T-cell (primary cell): ENCODE data around the gene TESPA1. TPM values are rescaled to one million over a fixed set of nuclear protein-coding genes. Genes with fewer than 3 reads are reported as not detected.

Source experiments
- ATAC-seq, 4 experiments: fragments of 200-7000 bp in 3 of 4; fragments of 150-1000 bp in 1 of 4; cut with Tn5 transposase; replicated peaks in 1 of 4; 1 replicate in 3 of 4; 2 replicates in 1 of 4; pipeline ENCODE4 v1.10.0; 2021; ENCODE audit warnings: moderate library complexity in 3 of 4, mild to moderate bottlenecking in 2 of 4, moderate number of reproducible peaks in 1 of 4
- CTCF ChIA-PET, 2 donors: fragments of 300-600 bp; sonication (Branson Sonifier 250); formaldehyde crosslinking; loops; one replicate each; lab custom pipeline; 2022; ENCODE audit warnings: antibody characterized with exemption in 2 of 2; lab: Charles Lee
- POLR2A ChIA-PET, 2 donors: fragments of 300-600 bp; sonication (Branson Sonifier 250); formaldehyde crosslinking; loops; one replicate each; lab custom pipeline; 2022; ENCODE audit warnings: antibody characterized with exemption in 2 of 2; lab: Charles Lee
- DNase-seq, 35 experiments: peaks; one replicate each; pipeline versions ENCODE4 v3.0.0 to v3.0.0-alpha.2; 2013 to 2023
- H3K27ac ChIP-seq: one replicate; pipeline ENCODE4 v1.5.1; 2013; ENCODE audit warnings: low read length
- H3K27me3 ChIP-seq, 2 experiments: replicated peaks in 1 of 2; 1 replicate in 1 of 2; 2 replicates in 1 of 2; pipeline versions ENCODE4 v1.6.1 to v1.7.0; 2013; ENCODE audit warnings: low read length in 1 of 2, mixed read lengths in 1 of 2; ENCODE audit not compliant: control insufficient read depth in 2 of 2, insufficient read depth in 2 of 2; ENCODE audit errors: extremely low read depth in 1 of 2
- H3K36me3 ChIP-seq, 2 donors: 1 replicate in 1 of 2; 2 replicates in 1 of 2; pipeline versions ENCODE4 v1.6.1 to v1.7.0; 2013; ENCODE audit warnings: low read length in 1 of 2; ENCODE audit not compliant: control insufficient read depth in 2 of 2, insufficient read depth in 1 of 2; ENCODE audit errors: extremely low read depth in 1 of 2
- H3K4me1 ChIP-seq, 2 experiments: 1 replicate in 1 of 2; 2 replicates in 1 of 2; pipeline versions ENCODE4 v1.6.1 to v1.7.0; 2013; ENCODE audit warnings: low read length in 2 of 2, mixed read lengths in 1 of 2; ENCODE audit not compliant: insufficient read depth in 2 of 2, control insufficient read depth in 1 of 2; ENCODE audit errors: extremely low read depth in 1 of 2
- H3K4me3 ChIP-seq, 2 donors: 1 replicate in 1 of 2; 2 replicates in 1 of 2; pipeline versions ENCODE4 v1.5.1 to v1.7.0; 2013; ENCODE audit warnings: mild to moderate bottlenecking in 2 of 2, low read length in 1 of 2, moderate library complexity in 1 of 2; ENCODE audit not compliant: control insufficient read depth in 1 of 2; ENCODE audit errors: extremely low read depth in 1 of 2
- H3K9me3 ChIP-seq: 2 replicates; pipeline ENCODE4 v1.7.0; 2013
- H3K27ac Mint-ChIP-seq, 2 donors: one replicate each; pipeline ENCODE4 v1.8.0; 2020 to 2021; ENCODE audit warnings: mild to moderate bottlenecking in 2 of 2, mixed read lengths in 2 of 2
- H3K27me3 Mint-ChIP-seq, 2 donors: one replicate each; pipeline ENCODE4 v1.8.0; 2021 to 2022; ENCODE audit warnings: mixed read lengths in 2 of 2
- H3K36me3 Mint-ChIP-seq: one replicate; pipeline ENCODE4 v1.8.0; 2021; ENCODE audit warnings: mixed read lengths
- H3K4me1 Mint-ChIP-seq, 3 donors: one replicate each; pipeline ENCODE4 v1.8.0; 2020 to 2022; ENCODE audit warnings: mixed read lengths in 3 of 3, mild to moderate bottlenecking in 1 of 3
- H3K4me3 Mint-ChIP-seq, 3 donors: one replicate each; pipeline ENCODE4 v1.8.0; 2020 to 2022; ENCODE audit warnings: mild to moderate bottlenecking in 3 of 3, mixed read lengths in 3 of 3, moderate library complexity in 3 of 3
- H3K9me3 Mint-ChIP-seq, 3 donors: one replicate each; pipeline ENCODE4 v1.8.0; 2020 to 2022; ENCODE audit warnings: mixed read lengths in 3 of 3
- WGBS: methylation state at CpG from one replicate; pipeline ENCODE4 v1.1.5; 2013; ENCODE audit warnings: missing lambda C conversion rate; ENCODE audit not compliant: insufficient coverage; 5-methylcytosine and 5-hydroxymethylcytosine counted together
- total RNA-seq, 35 experiments: library from RNA in 6 of 35; stranded (reverse) in 6 of 35; fragments of 120-200 nt in 1 of 35; gene quantifications; one replicate each; pipeline versions ENCODE4 v1.2.1 to v1.2.4 and lab custom pipeline; 2013 to 2026

TESPA1 gene
- total RNA-seq, 5 donors from 2014 or later (not counting 1 experiment from before 2014, with no cell fraction given): 141 to 215 (median 170) TPM

GRCh38 chr12:54940727-54941315 is 43.7 kb downstream of the TESPA1 start:
- H3K27ac Mint-ChIP-seq: no peak overlapping the region

GRCh38 chr12:54937929-54938328 is 46.6 kb downstream of the TESPA1 start:
- Histone ChIP-seq H3K4me3 (no peak overlapping the region), H3K9me3 (no peaks in the 10 kb centered on the region), H3K36me3 (no peaks in the 10 kb centered on the region), H3K27me3 (no peaks in the 10 kb centered on the region), H3K4me1 (peaks cover 18 to 23% of the 10 kb centered on the region in 2 experiments), H3K27ac (no peak overlapping the region)
- peaks cover 0 to 4% (median 0%) of the 10 kb centered on the region in 3 donors for H3K9me3 Mint-ChIP-seq
- H3K27ac Mint-ChIP-seq: peak overlapping the region in 1 of 2 donors; percentile 47
- no peak overlapping the region for H3K4me3 Mint-ChIP-seq
- no CpG with 5 or more reads among the region's 2 CpGs for WGBS
- H3K4me1 Mint-ChIP-seq: peaks cover 40 to 44% (median 40%) of the 10 kb centered on the region in 3 donors
- ChIA-PET POLR2A (no interaction called here), CTCF (no interaction called here)
- H3K27me3 Mint-ChIP-seq: no peaks in the 10 kb centered on the region
- peaks cover 23% of the 10 kb centered on the region for H3K36me3 Mint-ChIP-seq
- ATAC-seq: no peak
- DNase-seq: no peak

More at GRCh38 chr12:54940727-54941315, 43.7 kb downstream of the TESPA1 start:
- no peak overlapping the region for H3K4me3 Mint-ChIP-seq
- H3K36me3 Mint-ChIP-seq: peaks cover 23% of the 10 kb centered on the region
- H3K9me3 Mint-ChIP-seq: no peaks in the 10 kb centered on the region
- no peak overlapping the region for H3K4me3 ChIP-seq
- ChIA-PET POLR2A (interaction anchor here in 1 of 2 donors (0.7 kb wide), 1 partner anchor 468 kb away, joined by 3 read pairs; no protein-coding TSS in a partner anchor), CTCF (interaction anchor here in 1 of 2 donors (1.8 kb wide), 1 partner anchor 131 kb away, joined by 5 read pairs; no protein-coding TSS in a partner anchor)
- no peak overlapping the region for H3K27ac ChIP-seq
- no peak for ATAC-seq
- no peaks in the 10 kb centered on the region for H3K27me3 Mint-ChIP-seq
- H3K9me3 ChIP-seq: no peaks in the 10 kb centered on the region
- no peak for DNase-seq
- no peaks in the 10 kb centered on the region for H3K27me3 ChIP-seq
- no peaks in the 10 kb centered on the region for H3K36me3 ChIP-seq
- H3K4me1 Mint-ChIP-seq: peaks cover 12 to 15% (median 12%) of the 10 kb centered on the region in 3 donors
- peaks cover 3 to 7% of the 10 kb centered on the region in 2 experiments for H3K4me1 ChIP-seq
- WGBS: 100% methylated on average over 2 of the region's 6 CpGs

- peaks cover 20% of the 10 kb centered on the region for H3K36me3 Mint-ChIP-seq
- H3K4me1 ChIP-seq: peaks cover 21 to 23% of the 10 kb centered on the region in 2 experiments
Measured at GRCh38 chr12:54937376-54937775, 47.2 kb downstream of the TESPA1 start.

GRCh38 chr12:54936736-54937135 is 47.8 kb downstream of the TESPA1 start:
- Mint-ChIP-seq H3K9me3 (peaks cover 0 to 4% (median 0%) of the 10 kb centered on the region in 3 donors), H3K4me3 (no peak overlapping the region), H3K36me3 (peaks cover 23% of the 10 kb centered on the region), H3K4me1 (peaks cover 43 to 56% (median 44%) of the 10 kb centered on the region in 3 donors), H3K27ac (peak overlapping the region; percentile 97 to 100), H3K27me3 (no peaks in the 10 kb centered on the region)
- CTCF ChIA-PET: interaction anchor here in 1 of 2 donors (1.0 kb wide), 1 partner anchor 56 kb away, joined by 4 read pairs; no protein-coding TSS in a partner anchor
- Histone ChIP-seq H3K9me3 (no peaks in the 10 kb centered on the region), H3K27me3 (no peaks in the 10 kb centered on the region), H3K4me3 (no peak overlapping the region), H3K27ac (no peak overlapping the region), H3K36me3 (no peaks in the 10 kb centered on the region), H3K4me1 (peaks cover 21 to 23% of the 10 kb centered on the region in 2 experiments)
- POLR2A ChIA-PET: no interaction called here
- WGBS: no CpG with 5 or more reads among the region's 3 CpGs
- DNase-seq (no peak), ATAC-seq (no peak)

More at GRCh38 chr12:54937376-54937775, 47.2 kb downstream of the TESPA1 start:
- Mint-ChIP-seq H3K27ac (peak overlapping the region in 1 of 2 donors; percentile 100), H3K4me3 (no peak overlapping the region), H3K4me1 (peaks cover 42 to 50% (median 43%) of the 10 kb centered on the region in 3 donors), H3K27me3 (no peaks in the 10 kb centered on the region), H3K9me3 (peaks cover 0 to 4% (median 0%) of the 10 kb centered on the region in 3 donors)
- DNase-seq (no peak), ATAC-seq (no peak)
- no peaks in the 10 kb centered on the region for H3K27me3 ChIP-seq
- CTCF ChIA-PET: no interaction called here
- no peaks in the 10 kb centered on the region for H3K36me3 ChIP-seq
- no peak overlapping the region for H3K4me3 ChIP-seq
- no peak overlapping the region for H3K27ac ChIP-seq
- H3K9me3 ChIP-seq: no peaks in the 10 kb centered on the region
- POLR2A ChIA-PET: no interaction called here

GRCh38 chr12:54935235-54935951 is 49.2 kb downstream of the TESPA1 start:
- H3K4me3 Mint-ChIP-seq: peak overlapping the region; percentile 49 to 71 (median 57)
- H3K4me1 Mint-ChIP-seq: peaks cover 43 to 60% (median 46%) of the 10 kb centered on the region in 3 donors
- DNase-seq: peak in 22 of 35 experiments; percentile 1 to 61 (median 13)
- peak overlapping the region; percentile 97 to 100 for H3K27ac Mint-ChIP-seq
- peaks cover 4 to 12% (median 7%) of the 10 kb centered on the region in 3 donors for H3K9me3 Mint-ChIP-seq
- WGBS: 4% methylated on average over 3 of the region's 5 CpGs
- H3K27me3 Mint-ChIP-seq: no peaks in the 10 kb centered on the region
- POLR2A ChIA-PET: no interaction called here
- CTCF ChIA-PET: interaction anchor here (0.6 to 1.8 kb wide), 10 partner anchors 22 to 233 kb away, joined by 3 to 7 read pairs (median 3); no protein-coding TSS in a partner anchor
- Histone ChIP-seq H3K36me3 (no peaks in the 10 kb centered on the region), H3K27ac (peak overlapping the region; percentile 79), H3K27me3 (no peaks in the 10 kb centered on the region), H3K9me3 (no peaks in the 10 kb centered on the region), H3K4me1 (peaks cover 21 to 23% of the 10 kb centered on the region in 2 experiments), H3K4me3 (no peak overlapping the region)
- H3K36me3 Mint-ChIP-seq: peaks cover 28% of the 10 kb centered on the region
- peak; percentile 96 to 98 (median 96) for ATAC-seq

- POLR2A ChIA-PET: no interaction called here
- no peaks in the 10 kb centered on the region for H3K27me3 Mint-ChIP-seq
- CTCF ChIA-PET: no interaction called here
- ATAC-seq (no peak), DNase-seq (no peak)
- H3K9me3 ChIP-seq: no peaks in the 10 kb centered on the region
- H3K4me3 ChIP-seq: no peak overlapping the region
- H3K27ac Mint-ChIP-seq: peak overlapping the region; percentile 97 to 100
- peaks cover 21 to 23% of the 10 kb centered on the region in 2 experiments for H3K4me1 ChIP-seq
- H3K36me3 ChIP-seq: no peaks in the 10 kb centered on the region
- H3K27ac ChIP-seq: no peak overlapping the region
- peaks cover 8 to 19% (median 14%) of the 10 kb centered on the region in 3 donors for H3K9me3 Mint-ChIP-seq
- peak overlapping the region in 1 of 3 donors; percentile 14 for H3K4me3 Mint-ChIP-seq
- no peaks in the 10 kb centered on the region for H3K27me3 ChIP-seq
- peaks cover 43 to 60% (median 46%) of the 10 kb centered on the region in 3 donors for H3K4me1 Mint-ChIP-seq
- peaks cover 32% of the 10 kb centered on the region for H3K36me3 Mint-ChIP-seq
- no CpG with 5 or more reads among the region's 1 CpG for WGBS
Measured at GRCh38 chr12:54934419-54934818, 50.1 kb downstream of the TESPA1 start.
